NOMO-1 (cell line): ENCODE data around the gene ARHGAP23.

ENCODE experiments used
- DNase-seq, 2 experiments: peaks; one replicate each; lab custom pipeline; 2025; ENCODE audit not compliant: unreplicated experiment in 2 of 2; lab: John Stamatoyannopoulos, UW

Gene ARHGAP23, protein sequence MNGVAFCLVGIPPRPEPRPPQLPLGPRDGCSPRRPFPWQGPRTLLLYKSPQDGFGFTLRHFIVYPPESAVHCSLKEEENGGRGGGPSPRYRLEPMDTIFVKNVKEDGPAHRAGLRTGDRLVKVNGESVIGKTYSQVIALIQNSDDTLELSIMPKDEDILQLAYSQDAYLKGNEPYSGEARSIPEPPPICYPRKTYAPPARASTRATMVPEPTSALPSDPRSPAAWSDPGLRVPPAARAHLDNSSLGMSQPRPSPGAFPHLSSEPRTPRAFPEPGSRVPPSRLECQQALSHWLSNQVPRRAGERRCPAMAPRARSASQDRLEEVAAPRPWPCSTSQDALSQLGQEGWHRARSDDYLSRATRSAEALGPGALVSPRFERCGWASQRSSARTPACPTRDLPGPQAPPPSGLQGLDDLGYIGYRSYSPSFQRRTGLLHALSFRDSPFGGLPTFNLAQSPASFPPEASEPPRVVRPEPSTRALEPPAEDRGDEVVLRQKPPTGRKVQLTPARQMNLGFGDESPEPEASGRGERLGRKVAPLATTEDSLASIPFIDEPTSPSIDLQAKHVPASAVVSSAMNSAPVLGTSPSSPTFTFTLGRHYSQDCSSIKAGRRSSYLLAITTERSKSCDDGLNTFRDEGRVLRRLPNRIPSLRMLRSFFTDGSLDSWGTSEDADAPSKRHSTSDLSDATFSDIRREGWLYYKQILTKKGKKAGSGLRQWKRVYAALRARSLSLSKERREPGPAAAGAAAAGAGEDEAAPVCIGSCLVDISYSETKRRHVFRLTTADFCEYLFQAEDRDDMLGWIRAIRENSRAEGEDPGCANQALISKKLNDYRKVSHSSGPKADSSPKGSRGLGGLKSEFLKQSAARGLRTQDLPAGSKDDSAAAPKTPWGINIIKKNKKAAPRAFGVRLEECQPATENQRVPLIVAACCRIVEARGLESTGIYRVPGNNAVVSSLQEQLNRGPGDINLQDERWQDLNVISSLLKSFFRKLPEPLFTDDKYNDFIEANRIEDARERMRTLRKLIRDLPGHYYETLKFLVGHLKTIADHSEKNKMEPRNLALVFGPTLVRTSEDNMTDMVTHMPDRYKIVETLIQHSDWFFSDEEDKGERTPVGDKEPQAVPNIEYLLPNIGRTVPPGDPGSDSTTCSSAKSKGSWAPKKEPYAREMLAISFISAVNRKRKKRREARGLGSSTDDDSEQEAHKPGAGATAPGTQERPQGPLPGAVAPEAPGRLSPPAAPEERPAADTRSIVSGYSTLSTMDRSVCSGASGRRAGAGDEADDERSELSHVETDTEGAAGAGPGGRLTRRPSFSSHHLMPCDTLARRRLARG (N-terminal part only)

GRCh38 chr17:38428112-38428642 is at the start of gene ARHGAP23:
TSS of gene ARHGAP23 (plus strand) at chr17:38428464. CDS start at chr17:38428486, 22 bp downstream.
- peak in 1 of 2 experiments; percentile 22 for DNase-seq

GRCh38 chr17:38379448-38379847 is 48.8 kb upstream of the ARHGAP23 start:
- DNase-seq = no peak

DNA sequence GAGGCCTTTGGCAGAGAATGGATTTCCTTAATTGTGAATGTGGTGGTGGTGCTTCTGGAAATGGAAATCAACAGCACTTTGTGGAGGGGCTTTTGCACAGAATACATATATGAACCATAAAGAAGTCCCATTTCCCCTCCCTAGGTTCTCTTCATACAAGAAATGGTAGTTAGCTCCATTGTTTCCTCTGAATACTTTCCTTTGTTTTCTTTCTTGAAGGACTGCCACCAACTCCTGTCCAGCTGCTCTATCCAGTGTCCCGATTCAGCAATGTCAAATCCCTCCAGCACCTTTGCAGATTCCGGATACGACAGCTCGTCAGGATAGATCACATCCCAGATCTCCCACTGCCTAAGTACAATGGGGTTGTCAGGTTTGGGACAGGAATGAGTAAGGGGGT is 33.2 kb upstream of the ARHGAP23 start:
- no peak for DNase-seq

GRCh38 chr17:38397227-38397626 is 31.0 kb upstream of the ARHGAP23 start:
- DNase-seq = no peak

DNA sequence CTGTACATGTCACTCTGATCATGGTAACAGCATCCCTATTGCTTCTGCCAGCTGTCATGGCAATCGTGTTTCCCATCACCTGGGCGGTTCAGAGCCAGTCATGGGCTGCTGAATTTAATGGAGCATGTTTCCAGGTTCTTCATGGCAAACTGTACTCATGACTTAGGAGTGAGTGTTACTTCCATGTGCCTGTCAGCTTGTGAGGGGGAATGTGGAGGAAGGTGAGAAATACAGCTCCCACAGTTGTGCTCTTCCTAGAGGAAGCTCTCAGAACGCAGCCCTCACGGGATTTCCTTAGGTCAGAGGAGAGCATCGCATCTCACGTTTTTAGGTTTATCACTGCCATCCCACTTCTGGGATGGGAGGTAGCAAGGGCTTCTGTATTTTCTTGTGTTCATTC is 28.0 kb upstream of the ARHGAP23 start:
- no peak for DNase-seq

- no peak for DNase-seq
Measured at GRCh38 chr17:38401459-38401858, 26.8 kb upstream of the ARHGAP23 start.

DNA sequence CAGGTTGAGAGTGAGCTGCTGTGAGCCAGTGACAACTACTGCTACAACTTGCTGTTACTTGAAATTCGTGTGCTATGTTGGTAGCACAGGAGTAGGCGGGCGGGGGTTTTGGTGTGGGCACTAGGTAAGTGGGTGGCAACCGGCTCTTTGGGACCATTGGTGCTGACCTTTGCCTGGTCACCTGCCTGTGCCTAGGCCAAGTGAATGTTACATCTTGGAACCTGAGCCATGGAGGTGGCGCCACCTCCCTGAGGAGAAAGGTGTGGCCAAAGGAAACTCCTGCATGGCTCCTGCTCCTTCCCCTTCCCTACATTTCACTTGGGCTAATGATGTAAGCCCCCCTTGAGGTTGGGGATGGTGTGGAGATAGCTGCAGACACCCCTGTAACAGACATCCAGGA is 25.4 kb upstream of the ARHGAP23 start:
- no peak for DNase-seq

GRCh38 chr17:38403491-38403890 is 24.8 kb upstream of the ARHGAP23 start:
- no peak for DNase-seq

DNA sequence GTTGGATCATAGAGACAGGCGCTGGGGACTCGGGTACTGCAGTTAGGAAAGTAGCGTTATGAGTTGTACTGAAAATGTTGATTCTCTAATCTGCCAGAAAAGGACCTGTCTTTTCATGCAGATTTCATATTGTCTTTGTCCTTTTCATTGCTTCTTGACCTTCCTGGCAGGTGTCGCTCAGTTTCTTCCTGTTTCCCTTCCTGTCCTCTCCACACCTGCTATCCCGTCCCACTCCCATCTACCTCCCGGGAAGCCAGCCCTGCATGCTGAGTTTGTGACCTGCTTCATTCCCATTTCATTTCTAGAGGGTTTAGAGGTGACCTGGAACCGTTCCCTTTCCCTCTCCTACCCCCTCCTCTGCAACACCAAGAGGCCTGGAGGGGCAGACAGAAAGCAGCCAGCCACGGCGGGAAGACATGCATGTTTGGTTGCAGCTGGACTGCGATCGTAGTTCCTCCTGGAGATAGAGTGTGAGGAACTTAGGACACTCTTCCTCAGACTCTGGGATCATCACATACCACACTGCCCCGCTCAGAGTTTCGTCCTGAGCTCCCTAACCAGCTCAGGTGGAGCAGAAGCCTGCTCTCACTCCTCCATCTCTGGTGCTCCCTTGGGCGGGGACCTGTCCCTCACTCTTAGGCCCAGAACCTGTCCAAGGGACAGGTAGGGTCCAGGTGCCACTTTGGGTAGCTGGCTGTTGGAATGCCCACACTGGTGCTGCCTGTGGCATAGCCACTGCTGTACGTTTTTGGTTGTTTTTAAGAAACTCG is 23.9 kb upstream of the ARHGAP23 start:
- DNase-seq = no peak

GRCh38 chr17:38405654-38406053 is 22.6 kb upstream of the ARHGAP23 start:
- no peak for DNase-seq

- DNase-seq = no peak
Measured at GRCh38 chr17:38410201-38410600, 18.1 kb upstream of the ARHGAP23 start.

DNA sequence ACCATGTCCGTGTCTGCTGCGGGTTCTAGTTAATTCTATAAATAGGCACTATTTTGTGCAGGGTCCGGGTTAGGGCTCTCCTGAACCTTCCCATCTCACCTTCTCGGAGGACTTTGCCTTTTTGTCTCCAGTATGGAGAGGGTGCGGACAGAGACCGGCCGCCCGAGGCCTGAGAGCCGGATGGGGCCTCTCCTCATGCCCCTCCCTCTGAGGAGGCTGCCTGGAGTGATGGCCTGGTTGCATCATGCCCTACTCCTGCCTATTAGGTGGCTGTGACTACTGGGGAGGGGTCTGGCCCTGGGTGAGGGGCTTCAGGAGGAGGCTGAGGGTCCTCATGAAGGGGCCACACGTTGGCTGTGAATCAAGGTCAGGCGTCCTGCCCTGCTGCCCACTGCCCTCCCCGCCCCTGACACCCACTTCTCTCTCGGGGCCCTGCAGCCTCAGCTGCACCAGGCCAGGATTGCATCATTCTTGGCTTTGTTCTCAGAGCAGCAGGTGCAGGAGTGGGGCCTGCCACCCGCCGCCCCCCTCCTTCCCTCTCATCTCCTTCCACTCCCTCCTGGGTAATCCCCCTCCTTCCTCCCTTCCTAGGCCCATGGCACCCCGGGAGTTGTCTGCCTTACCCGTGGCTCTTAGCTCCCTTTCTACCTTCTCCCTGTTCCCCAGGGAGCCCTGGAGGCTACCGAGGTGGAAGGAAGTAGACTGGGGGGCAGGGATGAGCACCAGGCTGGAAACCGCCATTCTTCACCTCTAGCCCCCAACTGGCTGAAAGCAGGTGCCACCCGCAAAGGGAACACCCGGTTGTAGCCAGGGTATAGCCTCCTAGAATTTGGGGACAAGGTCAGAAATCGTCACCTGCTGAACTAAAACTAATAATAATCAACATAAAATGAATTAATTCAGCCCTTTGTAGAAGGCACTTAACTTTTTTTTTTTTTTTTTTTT is 12.7 kb upstream of the ARHGAP23 start:
- peak; percentile 49 to 62 for DNase-seq

GRCh38 chr17:38416840-38417209 is 11.4 kb upstream of the ARHGAP23 start:
- peak; percentile 25 to 29 for DNase-seq

DNA sequence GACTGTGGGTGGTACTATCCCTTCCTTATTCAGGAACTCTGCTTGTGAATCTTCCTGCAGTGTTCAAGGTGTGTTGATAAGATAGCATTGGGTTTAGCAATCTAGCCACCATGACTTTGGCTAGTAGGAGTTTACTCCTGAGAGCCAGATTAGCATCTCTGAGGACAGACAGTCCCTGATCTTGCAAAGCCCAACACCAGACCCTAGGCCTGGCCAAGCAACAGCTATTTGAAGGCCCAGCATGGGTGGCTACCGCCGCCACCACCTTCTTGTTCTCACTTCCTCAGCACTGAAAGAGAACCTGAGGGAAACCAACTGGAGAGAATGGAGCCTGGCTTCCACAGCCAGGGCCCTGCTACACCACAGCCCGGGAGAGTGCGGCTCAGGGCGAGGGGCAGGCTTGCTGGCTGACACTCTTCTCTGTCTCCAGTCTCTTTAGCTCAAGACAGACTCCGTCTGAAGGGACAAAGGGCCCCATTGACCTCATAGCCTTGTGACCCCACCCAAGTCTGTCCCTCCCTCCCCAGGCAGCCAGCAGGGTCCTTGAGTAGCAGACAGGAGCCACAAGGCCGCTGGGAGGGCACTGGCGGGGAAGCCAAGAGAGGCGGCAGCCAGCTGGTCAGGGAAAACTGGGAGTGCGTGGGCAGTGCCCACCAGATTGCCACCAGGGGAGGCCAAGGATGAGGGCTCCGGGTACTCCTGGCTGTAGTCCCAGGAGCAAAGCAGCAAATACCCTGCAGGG is 10.9 kb upstream of the ARHGAP23 start:
- peak in 1 of 2 experiments; percentile 16 for DNase-seq

GRCh38 chr17:38418062-38418692 is 10.1 kb upstream of the ARHGAP23 start:
- DNase-seq = no peak

DNA sequence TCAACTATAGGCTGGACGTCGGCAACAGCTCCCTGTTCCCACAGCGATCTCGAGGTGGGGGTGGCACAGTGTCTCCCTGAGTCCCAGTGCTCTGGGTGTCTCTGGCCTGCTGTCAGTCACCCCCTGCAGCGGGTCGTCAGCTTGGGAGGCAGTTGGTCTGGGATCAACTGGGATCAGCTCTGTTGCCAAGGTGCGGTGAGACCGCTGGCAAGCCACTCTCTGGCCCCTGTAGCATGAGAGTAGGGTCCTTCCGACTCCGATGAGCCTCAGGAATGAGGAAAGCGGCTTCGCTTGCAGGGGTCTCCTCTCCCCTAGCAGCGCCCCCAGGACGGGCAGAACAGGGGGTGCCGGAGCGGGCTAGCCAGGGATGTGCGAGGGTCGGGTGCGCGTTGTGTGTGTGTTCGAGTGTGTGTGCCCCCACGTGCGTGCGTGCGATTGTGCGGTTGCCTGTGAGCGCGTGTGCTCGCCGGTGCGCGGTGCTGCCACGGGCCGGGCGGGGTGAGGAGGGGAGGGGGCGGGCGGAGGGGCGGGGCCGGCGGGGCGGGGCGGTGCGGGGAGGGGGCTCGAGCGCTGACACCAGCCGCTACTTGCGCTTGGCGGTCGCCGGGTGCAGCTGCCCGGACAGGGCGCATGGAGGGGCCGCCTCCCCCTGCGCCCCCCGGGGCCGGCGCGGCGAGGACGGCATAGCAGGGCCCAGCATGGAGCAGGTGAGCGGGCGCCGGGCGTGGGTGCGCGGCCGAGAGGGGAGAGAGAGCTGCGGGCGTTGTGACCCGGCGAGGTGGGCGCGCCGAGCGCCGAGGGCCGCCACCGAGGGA is 9.4 kb upstream of the ARHGAP23 start:
- no peak for DNase-seq

DNA sequence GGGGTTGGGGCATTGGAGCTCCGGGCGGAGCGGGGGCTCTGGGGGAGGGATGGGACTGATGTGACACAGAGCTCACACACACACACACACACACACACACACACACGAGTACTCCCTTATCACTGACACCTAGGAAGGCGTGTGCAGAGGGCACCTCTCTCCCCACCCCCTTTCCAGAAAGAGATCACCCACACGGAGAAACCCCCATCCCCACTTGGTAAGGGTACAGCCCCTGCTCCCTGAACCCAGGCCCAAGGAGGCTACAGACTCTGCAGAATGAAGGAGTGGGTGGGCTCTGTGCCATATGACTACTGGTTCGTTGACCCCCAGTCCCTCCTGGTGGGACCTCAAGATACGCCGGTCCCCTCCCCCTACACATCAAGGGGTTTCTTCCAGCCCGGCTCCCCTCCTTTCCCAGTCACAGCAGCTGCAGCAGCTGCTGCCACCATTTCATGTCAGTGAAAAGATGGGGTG is 8.7 kb upstream of the ARHGAP23 start:
- DNase-seq = no peak
